Measurements from ENCODE around the gene KLF6.
"Not testable (repeated sequence)": the region's sequence is repeated elsewhere in the genome, so short reads cannot be mapped to it uniquely, and the experiment has no call there.

KLF6 gene

DNA sequence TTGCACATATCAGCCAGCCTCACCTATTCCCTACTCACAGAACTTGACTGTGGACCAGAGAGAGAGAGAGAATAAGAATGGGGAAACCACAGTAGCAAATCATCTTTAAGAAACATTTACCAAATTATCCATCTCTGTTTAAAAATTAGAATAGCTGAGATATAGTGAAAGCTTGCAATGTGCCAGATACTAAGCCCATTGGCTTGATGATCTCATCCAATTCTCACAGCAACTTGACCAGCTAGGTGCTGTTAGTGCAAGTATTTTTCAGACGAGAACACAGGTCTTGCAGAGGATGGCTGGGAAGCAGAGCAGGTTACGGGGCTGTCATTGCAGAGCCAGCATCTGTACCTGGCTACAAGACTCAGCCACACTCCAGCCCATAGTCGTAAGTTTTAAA lies 50.9 kb downstream of the KLF6 start:
- no peak for DNase-seq (ENCODE audit: low read depth in 2 of 2, low spot score in 1 of 2)

- DNase-seq (ENCODE audit: low read depth in 2 of 2, low spot score in 1 of 2), result not testable (repeated sequence)
Measured at GRCh38 chr10:3732183-3732582, 52.8 kb downstream of the KLF6 start.

DNA sequence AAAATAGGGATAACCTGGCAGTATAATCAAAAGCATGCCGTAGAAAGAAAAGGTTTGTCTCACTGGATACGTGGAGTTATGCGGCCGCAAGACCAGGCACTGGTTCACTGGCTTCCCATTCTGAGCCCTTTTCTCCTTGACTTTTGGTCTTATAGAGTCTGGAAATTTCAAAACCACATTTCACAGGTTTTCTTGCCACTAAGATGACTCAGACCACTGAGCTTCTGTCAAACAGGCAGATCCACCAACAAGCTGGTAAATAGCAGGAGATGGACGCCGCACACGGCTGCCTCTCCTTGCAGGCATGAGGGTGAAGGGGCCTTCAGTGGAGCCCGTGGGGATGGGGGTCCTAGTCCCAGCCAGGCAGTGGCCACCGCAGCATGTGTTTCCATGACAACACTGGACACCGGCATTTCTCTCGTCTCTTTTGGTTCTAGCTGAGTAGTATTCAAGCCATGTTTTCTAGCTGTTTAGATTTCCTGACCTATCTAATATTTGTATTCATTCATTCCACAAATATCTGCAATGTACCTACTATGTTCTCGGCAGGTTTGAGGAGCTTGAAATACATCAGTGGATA lies 55.5 kb downstream of the KLF6 start:
- no peak for DNase-seq (ENCODE audit: low read depth in 2 of 2, low spot score in 1 of 2)

DNA sequence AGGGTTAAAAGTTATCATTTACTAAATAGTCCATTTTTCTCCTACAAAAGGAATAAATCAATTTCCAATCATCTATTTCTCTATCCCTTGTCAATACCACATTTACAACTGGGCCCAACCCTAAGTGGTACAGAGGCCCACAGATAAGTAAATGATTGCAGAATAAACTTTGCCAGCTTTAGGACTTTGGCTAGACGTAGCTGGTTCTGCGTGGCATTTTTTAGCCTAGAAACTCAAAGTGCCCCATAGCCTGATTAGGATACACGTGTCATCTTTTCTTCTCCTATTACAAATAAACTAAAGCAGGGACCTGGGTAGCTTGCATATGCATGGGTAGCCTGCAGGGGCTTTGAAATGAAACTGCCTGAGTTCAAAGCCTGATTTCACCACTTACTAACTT lies 56.4 kb downstream of the KLF6 start:
- no peak for DNase-seq (ENCODE audit: low read depth in 2 of 2, low spot score in 1 of 2)

- no peak for DNase-seq (ENCODE audit: low read depth in 2 of 2, low spot score in 1 of 2)
Measured at GRCh38 chr10:3727268-3727667, 57.7 kb downstream of the KLF6 start.

All from stimulated activated CD8-positive, alpha-beta memory T cell treated with anti-CD3 and anti-CD28 coated beads, Interleukin-4, amount 100 ng/mL, for 4 hours (primary cell).